GM21381 (cell line): ENCODE data around the gene SLC6A14.

Experiments used
- ATAC-seq: cut with Tn5 transposase; IDR thresholded peaks from one replicate; pipeline ENCODE4 v1.9.1; 2021; ENCODE audit warnings: mild to moderate bottlenecking, moderate library complexity; ENCODE audit not compliant: unreplicated experiment

SLC6A14 gene, protein sequence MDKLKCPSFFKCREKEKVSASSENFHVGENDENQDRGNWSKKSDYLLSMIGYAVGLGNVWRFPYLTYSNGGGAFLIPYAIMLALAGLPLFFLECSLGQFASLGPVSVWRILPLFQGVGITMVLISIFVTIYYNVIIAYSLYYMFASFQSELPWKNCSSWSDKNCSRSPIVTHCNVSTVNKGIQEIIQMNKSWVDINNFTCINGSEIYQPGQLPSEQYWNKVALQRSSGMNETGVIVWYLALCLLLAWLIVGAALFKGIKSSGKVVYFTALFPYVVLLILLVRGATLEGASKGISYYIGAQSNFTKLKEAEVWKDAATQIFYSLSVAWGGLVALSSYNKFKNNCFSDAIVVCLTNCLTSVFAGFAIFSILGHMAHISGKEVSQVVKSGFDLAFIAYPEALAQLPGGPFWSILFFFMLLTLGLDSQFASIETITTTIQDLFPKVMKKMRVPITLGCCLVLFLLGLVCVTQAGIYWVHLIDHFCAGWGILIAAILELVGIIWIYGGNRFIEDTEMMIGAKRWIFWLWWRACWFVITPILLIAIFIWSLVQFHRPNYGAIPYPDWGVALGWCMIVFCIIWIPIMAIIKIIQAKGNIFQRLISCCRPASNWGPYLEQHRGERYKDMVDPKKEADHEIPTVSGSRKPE

DNA sequence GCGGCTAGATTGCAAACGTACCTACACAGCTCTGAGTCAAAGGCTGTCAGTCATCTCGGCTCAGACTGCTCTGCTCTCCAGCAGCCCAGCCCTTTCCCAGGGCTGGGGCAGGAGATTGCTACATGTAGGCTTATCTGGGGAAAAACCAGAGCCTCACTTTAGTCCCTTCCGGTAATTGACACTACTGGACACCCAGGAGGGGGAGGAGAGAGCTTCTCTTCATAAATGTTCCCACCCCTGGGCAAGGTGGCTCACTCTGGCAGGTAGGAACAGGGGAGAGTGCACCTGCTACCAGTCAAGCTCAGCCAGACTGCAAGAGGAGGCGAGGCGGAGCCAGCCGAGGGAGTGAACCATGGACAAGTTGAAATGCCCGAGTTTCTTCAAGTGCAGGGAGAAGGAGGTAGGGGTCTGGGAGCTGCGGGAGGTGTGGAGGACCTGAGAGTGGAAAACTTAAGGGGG is at the start of gene SLC6A14:
TSS of gene SLC6A14 (plus strand) at position 249 of the 459 bp plus-strand sequence. CDS start at position 353, 104 bp downstream.
- no peak for ATAC-seq

DNA sequence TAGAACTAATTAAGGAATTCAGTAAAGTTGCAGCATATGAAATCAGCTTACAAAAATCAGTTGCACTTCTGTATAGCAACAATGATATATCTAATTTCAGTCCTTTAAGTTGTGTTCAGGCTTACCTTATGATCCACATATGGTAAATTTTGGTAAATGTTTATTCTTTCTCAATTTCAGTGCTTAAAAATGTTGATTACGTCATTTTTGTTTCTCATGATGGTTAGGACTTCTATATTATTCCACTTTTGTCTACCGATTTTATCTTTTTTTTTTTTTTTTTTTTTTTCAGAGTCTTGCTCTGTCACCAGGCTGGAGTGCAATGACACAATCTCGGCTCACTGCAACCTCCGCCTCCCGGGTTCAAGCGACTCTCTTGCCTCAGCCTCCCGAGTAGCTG is 40.7 kb upstream of the SLC6A14 start:
- ATAC-seq, result no peak

DNA sequence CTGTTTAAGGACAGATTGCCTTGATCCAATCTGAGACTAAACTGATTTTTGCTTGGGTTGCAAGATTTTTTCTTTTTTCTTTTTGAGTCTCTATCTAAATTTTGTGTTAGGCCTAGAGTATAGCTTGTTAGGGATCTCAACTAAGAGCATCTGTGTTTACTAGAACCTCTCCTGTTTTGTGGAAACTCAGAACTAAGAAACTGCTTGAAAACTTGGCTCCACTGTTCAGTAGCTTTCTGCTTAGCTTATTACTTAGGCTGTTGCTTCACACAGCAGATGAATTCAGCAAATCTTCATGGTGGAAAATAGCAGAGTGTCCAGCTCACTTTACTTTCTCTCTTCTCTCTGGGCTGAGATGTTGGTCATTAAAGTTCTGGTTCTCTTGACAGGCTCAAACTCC is 36.7 kb upstream of the SLC6A14 start:
- ATAC-seq, result no peak

DNA sequence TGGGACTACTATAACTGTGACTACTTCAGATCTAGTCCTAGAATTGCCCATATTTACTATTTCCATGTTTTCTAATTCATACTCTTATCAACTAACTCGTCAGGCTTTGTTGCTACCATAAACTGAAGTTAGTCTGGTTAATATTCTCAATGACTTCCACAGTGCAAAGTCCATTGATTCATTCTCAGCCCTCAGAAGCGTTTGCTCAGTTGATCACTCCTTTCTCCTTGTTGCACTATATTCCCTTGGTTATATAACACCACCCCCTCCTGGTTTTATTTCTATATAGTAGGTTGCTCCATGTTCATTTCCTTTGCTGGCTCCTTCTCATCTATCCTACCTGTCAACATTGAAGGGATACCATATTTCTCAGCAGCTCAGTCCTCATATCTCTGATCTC is 27.2 kb upstream of the SLC6A14 start:
- no peak for ATAC-seq

DNA sequence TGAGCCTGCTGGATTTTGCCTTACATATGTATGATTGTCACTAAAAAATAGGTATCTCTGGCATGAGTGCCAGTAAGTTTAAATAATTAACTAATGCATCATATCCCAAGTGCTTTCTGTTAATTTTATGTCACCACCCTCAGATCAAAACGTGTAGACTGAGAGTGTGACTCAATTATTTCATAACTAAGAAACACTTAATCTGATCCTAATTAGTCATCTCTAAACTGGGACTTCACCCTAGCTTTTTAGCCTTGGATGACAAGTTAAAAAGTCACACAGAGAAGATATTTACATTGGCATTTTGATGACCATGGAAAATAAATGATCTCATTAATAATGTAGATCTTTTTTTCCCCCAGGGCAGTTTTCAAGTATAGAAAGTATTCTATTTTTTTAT is 23.1 kb upstream of the SLC6A14 start:
- ATAC-seq, result no peak

DNA sequence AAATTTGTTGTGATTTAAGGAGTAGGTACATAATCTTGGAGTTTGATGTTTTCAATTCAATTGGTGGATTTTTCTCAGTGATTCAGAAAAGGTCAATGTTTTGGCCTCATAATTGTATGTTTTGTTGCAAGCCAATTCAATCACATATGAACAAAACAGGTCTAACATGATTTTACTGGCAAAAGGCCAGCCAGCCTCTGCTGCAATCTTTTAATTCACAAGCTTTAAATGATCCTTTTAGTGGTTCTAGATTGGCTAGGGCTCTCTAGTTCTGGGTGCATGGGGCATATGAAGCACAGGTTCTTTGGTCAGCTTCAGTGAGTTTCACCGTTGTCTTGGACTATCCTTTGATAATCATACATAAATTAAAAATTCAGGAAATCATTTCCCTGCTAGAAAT is 19.2 kb upstream of the SLC6A14 start:
- no peak for ATAC-seq

DNA sequence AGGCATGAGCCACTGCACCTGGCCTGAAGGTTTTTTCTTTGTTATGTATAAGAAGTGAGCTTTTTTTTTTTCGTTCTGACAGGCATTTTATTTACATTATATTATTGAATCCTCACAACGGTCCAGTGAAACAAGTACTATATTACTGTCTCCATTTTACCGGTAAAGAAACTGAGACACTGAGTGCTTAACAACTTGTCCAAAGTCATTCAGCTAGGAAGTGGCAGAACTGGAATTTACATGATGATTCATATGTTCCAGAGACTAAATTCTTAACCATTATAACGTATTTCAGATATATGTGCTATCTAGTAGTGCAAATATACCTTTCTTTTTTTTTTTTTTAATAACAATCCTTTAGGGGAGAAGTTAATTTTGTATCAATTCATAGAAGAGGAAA is 18.4 kb upstream of the SLC6A14 start:
- no peak for ATAC-seq

DNA sequence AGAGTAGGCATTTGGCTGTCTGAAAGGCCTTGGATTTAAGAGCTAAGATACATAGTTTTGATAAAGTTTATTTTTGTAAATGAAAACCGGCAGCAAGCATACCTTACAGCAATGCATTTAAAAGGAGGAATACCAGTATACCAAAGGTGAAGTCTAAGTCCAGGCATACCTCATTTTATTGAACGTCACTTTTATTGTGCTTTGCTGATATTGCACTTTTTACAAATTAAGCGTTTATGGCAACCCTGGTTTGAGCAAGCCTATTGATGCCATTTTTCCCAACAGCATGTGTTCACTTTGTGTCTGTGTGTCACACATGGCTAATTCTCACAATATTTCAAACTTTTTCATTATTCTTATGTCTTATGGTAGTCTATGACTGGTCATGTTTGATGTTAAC is 8.4 kb upstream of the SLC6A14 start:
- no peak for ATAC-seq

DNA sequence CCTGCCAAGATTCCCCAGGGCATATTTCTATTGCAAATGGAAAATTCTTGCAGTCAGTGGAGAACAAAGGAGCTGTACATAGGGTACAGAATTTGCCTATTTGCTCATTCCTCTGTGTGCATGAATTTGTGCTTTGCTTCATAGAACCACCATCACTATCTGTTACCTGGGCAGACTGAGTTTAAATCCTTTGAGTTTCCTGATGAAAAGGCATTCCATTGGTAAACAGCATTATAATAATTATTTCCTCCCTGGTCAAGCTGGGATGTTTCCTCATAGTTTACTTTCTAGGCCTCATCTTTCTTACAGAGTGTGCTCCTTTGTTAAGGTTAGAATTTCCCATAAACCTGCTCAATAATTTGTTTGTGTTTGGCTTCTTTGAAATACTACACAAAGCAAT is 809 bp upstream of the SLC6A14 start:
- ATAC-seq, result no peak

DNA sequence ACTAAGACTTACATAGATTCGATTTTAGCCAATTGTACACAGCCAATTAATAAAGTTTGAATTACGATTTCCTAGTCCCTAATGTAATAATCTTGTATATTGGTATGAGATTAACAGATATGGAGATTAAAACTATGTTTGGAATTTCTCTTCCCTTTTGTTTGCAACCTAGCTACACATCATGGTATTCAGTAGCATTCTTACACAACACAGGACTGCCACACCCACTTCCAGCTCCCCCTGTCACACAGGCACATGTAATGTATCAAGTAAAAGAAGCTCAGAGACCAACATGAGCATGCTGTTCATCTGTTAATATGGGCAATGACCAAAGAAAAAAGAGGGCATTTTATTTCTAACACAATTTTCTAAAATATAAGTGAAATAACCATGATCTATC is 12.8 kb downstream of the SLC6A14 start:
- ATAC-seq, result no peak

DNA sequence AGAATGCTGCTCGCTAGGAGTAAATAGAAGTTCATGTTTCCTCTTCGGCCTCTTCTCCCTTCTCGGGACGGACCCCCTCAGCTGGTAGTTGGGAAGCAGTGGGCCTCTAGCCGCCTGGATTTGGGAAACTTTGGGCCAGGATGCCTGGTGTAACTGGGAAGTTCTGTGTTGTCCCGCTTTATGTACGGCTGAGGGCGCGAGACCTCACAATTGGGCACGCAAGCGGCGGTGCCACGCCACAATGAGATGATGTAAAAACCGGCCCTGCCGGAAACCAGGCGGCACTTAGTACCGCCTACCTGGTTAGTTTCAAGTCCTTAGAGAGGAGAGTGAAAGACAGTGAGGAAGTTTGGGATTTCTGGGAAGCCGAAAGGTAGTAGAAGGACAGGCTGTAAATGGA is 26.4 kb downstream of the SLC6A14 start, which contains the start of gene CT83:
TSS of gene CT83 (minus strand) at position 155 of the 400 bp plus-strand sequence. CDS start at position 35, 120 bp downstream.
- ATAC-seq, result no peak

DNA sequence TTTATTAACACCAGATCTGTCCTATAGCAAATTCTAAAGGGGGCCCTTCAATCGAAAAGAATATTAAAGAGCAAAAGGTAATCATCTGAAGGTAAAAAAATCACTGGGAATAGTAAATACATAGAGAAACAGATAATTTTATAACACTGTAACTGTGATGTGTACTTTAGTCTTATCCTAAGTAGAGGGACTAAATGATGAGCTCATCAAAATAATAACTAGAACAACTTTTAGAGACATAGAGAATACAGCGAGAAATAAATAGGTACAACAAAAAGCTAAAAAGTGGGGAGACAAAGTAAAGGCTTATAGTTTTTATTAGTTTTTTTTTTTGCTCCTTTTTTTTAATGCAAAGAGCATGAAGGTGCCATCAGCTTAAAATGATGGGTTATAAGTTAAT is 43.7 kb downstream of the SLC6A14 start:
- no peak for ATAC-seq

DNA sequence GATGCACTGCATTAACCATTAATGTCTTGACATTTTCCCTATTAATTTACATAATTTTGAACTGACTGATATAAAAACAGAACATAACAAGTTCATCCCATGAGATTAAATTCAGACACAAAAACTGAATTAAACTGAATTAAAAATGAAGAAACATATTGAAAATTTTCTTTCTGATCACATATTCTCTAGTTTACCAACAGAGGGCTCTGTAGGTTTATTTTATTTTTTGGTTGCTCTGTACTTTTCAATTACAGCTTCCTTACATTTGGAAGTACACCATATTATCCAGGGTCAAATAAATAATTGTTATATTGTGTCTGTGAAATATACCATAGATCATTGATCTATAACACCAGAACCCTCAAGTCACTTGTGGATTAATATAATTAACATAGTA is 53.7 kb downstream of the SLC6A14 start:
- no peak for ATAC-seq

DNA sequence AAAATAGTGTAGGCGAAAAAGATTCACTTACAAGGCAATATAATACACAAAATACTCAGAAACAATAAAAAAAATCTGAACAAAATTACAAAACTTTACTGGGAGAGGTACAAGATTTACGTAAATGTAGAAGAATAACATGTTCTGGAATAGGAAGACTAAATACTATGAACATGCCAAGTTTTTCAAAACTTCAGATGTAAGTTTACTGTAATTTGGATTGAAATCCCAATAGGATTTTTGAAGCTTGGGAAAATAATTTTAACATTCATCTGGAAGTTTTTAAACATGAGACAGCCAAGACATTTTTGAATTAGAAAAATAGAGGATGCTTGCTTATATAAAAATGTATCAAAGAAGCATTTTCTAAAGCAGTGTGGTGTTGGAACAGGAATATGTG is 56.9 kb downstream of the SLC6A14 start:
- ATAC-seq, result no peak

DNA sequence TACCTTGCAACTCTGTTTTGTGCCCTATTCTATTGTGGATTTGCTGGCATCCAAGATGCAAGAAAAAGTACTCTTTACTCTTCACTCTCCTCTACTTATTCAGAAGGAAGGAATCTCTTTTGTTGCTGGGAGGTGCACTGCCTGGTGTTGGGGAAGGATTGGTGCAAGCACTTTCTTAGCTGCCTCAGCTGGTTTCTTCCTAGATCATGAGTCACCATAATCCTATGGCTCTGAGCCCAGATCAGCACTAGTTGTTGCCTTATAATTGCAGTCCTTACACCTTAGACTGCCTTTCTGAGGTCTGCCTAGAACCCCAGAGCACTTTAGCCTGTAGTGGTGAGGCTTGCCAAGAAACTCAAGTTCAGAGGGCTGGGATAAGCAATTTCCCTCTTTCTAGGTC is 63.4 kb downstream of the SLC6A14 start:
- no peak for ATAC-seq
